Posterior vena cava (tissue), 2 donors: ENCODE results near the gene ADAD2. TPM values are rescaled to one million over a fixed set of nuclear protein-coding genes. Genes with fewer than 3 reads are reported as not detected.

Experiments used
- DNase-seq: peaks from one replicate; pipeline ENCODE4 v3.0.0-alpha.2; 2020; ENCODE audit warnings: low spot score
- intact Hi-C, 2 donors: fragments of 100-400 bp; cut with DNase I; formaldehyde crosslinking; loops; one replicate each; pipeline versions ENCODE4 v1.14.1 to v1.14.2; 2022 to 2023
- long read RNA-seq, 2 donors: library from polyadenylated mRNA; unstranded; transcript quantifications; one replicate each; pipeline ENCODE4 v2.0.0, GENCODE V29; 2020 to 2021
- total RNA-seq, 2 donors: library from RNA; stranded (reverse); fragmentation: NEBNext Ultra II Directional; extraction: Animal tissue kit (Norgen Biotek cat#: 25700); gene quantifications; one replicate each; pipeline ENCODE4 v1.2.1, GENCODE V29; 2021
- donor health status: DM: yes; HTN: yes; CAD: no.
- donor health status: DM: yes; HTN: yes; CAD: no.

The ADAD2 gene
- not detected for total RNA-seq
- long read RNA-seq, donor 1 = 0 reads
- long read RNA-seq, donor 2 = 0 reads

DNA sequence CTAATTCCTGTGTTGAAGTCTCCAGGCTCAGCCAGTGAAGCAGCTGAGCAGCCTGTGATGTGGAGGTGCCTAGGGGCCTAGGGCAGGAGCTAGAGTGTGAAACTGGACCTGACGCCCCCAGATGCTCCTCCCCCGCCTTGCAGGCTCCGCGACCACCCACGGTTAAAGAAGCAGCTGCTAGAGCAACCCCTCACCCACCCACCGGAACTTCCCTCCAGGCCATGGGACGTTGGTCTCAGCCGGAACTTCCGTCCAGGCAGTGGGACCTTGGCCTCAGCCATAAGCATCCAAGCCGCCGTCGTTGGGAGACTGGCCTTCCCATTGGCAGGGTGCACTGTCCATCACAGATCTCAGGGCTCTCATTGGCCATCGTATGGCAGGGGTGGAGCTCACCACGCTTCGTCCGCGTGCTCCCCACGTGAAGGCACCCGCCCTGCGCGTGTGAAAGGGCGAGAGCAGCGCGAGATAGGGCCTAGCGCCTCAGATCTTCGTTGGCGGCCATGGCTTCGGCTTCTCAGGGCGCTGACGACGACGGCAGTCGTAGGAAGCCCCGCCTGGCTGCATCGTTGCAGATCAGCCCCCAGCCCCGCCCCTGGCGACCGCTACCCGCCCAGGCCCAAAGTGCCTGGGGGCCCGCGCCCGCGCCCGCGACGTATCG lies at the start of gene ADAD2:
Gene ADAD2, plus strand, starts transcription at position 427 of the 658 bp plus-strand sequence. Its CDS starts 74 bp downstream, at position 501.
- no peak for DNase-seq
- intact Hi-C loops = no loop called here

DNA sequence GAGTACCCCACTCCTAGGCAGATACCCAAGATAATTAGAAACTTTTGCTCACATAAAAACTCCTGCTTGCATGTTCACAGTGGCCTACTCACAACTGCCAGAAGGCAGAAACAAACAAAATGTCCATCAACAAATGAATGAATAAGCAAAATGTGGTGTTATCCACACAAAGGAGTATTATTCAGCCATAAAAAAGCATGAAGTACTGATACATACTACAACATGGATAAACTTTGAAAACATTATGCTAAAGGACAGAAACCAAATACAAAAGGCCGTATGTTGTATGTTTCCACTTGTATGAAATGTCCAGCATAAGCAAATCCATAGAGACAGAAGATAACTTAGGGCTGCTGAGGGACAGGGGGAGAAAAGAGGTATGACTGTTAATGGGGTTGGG lies 47.9 kb upstream of the ADAD2 start:
- DNase-seq = no peak
- intact Hi-C loops = no loop called here

DNA sequence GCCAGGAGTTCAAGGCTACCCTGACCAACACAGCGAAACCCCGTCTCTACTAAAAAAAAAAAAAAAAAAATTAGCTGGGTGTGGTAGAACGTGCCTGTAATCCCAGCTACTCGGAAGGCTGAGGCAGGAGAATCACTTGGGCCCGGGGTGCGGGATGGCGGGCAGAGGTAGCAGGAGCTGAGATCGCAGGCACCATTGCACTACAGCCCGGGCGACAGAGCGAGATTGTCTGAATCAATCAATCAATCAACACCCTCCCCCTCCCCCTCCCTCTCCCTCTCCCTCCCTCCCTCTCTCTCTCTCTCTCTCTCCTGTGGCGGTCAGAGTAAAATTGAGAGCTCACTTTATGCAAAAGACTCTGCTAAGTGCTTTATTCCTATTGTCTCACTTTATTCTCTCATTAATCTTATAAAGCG lies 47.2 kb upstream of the ADAD2 start:
- DNase-seq = no peak
- intact Hi-C loops = no loop called here

DNA sequence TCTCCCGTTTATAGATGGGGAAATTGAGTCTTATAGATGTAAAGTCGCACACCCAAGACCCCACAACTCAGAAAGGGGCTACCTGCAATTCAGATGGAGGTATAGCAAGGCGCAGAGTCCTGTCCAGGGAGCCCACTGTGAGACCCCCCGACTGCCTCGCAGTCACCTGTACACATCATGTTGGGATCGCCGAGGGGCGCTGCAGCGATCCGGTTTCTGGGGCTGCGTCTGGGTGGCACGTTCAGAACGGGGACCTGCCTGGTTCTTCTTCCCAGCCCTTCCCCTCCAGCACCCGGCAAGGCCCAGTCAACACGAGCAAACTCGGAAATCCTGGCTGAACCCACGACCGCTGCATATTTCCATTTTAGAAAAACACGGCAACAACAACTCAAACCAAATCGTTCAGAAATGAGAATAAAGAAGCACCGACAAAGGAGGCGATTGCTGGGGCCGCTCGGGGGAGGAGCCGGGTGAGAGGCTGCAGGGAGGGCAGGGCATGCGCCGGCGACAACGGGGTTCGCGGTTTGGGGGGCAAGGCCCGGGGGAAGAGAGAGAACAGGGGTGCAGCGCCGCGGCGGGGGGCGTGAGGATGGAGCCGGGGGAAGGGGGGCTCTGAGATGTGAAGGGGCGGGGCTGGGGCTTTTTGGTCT lies 46.6 kb upstream of the ADAD2 start:
- intact Hi-C loops = no loop called here
- DNase-seq = peak; percentile 82

GRCh38 chr16:84144859-84145639 lies 45.9 kb upstream of the ADAD2 start, which contains the start of the genes DNAAF1 and HSDL1:
Gene DNAAF1, plus strand, starts transcription at chr16:84145308. Its CDS starts 133 bp downstream, at chr16:84145441.
Gene HSDL1, minus strand, starts transcription at chr16:84145177. Its CDS starts 13,856 bp downstream, at chr16:84131321.
- intact Hi-C loops = no loop called here
- DNase-seq = peak; percentile 97

DNA sequence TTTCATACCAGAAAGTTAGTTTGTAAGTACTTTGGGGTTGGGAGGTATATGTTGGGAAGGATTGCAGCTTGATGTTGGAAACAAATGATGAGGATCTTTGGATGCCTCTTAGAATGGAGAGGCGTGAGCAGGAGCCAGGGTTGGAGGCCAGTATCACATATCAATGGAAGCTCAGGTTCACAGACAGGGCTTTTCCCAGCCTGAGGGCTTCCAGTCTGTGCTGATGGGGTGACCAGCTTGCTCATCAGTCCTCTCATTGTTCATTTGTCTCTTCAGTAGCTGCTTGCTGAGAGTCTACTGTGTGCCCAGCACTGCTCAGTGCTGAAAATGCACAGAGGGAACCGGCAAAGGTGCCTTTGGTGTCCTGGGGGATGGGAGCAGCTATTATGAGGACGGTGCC lies 40.0 kb upstream of the ADAD2 start:
- intact Hi-C loops = no loop called here
- no peak for DNase-seq

DNA sequence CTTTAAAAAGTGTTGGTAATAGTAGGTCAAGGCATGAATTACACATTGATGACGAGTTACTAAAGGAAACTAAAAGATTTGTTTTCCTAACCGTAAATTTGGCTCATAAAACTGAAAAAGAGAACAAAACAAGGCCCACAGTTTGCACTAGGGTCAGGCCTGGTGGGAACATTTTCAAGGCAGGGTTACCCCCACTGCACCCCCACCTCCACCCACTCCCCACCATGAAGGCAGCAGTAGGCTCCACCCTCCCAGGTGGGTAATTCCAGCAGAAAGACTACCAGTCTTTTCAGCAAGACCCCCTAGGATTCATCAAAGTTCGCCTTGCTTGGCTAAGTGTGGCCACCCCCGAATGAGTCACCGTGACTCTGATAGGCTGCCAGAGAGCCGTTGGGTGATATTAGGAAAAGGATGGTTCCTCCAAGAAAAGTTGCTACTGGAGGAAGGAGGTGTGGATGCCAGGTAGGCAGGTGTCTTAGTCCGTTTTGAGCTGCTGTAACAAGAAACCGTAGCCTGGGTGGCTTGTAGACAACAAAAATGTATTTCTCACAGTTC lies 37.2 kb upstream of the ADAD2 start:
- intact Hi-C loops = no loop called here
- no peak for DNase-seq

DNA sequence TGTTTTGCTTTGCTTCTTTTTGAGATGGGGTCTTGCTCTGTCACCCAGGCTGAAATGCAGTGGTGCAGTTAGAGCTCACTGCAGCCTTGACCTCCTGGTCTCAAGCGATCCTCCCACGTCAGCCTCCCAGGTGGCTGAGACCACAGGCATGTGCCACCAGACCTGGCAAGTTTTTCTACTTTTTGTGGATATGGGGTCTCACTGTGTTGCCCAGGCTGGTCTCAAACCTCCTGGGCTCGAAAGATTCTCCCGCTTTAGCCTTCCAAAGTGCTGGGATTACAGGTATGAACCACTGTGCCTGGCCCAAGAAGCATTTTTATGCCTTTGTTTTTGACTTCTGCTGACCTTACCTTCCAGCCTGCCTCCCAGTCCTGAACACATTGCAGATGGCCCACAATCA lies 35.7 kb upstream of the ADAD2 start:
- intact Hi-C loops = no loop called here
- DNase-seq = no peak

DNA sequence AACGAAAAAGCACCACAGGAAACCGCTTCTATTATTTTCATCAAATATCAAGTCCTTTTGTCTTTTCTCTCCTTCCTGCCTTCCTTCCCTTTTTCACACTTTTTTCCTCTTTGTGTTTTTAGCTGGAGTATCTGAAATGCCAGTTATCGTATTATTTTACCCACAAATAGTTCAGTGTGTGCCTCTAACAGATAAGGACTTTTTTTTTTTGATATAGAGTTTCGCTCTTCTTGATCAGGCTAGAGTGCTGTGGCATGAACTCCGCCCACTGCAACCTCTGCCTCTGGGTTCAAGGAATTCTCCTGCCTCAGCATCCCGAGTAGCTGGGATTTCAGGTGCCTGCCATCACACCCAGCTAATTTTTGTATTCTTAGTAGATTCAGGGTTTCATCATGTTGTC lies 35.2 kb upstream of the ADAD2 start:
- intact Hi-C loops = no loop called here
- no peak for DNase-seq

- no peak for DNase-seq
- intact Hi-C loops = no loop called here
Observed at GRCh38 chr16:84156342-84156784, 34.6 kb upstream of the ADAD2 start.

DNA sequence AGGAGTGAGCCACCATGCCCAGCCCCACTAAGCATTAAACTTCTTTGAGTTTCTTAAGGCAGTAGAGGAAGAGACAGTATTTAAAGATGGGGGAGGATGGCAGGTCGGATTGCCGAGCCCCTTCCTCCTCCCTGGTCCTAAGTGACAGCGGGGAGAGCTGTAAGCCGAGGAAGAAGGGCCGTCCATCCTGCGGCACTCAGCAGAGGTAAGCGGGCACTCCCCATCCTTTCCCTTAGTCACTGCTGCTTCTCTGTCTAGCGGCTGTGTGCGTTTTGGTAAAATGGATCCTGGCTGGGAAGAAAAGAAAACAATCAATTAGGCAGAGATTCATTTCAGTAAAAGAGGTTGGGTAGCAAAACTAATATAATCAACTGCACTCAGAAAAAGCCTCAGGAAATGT lies 31.9 kb upstream of the ADAD2 start:
- DNase-seq = no peak

DNA sequence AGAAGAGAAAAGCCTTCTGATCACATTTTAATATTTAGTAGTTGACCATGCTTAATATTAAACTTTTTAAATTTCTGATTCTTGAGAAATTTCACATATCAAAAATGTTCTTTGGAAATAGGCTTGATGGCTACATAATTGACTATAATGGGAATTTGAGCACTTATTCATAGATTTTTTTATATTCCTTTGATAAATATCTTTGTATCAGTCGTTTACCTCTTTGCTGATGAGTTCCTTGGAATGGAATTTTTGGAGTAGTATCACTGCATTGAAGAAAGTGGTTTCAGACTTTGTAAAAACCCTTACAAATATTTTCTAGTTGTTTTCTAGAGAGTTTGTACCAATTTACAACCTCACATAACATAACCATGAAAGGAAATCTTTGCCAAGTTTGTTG lies 31.2 kb upstream of the ADAD2 start:
- intact Hi-C loops = no loop called here
- no peak for DNase-seq

More for the DNA sequence above, 31.9 kb upstream of the ADAD2 start:
- intact Hi-C loops = no loop called here

- peak; percentile 48 for DNase-seq
- intact Hi-C loops = no loop called here
Observed at GRCh38 chr16:84161037-84161436, 29.9 kb upstream of the ADAD2 start.

DNA sequence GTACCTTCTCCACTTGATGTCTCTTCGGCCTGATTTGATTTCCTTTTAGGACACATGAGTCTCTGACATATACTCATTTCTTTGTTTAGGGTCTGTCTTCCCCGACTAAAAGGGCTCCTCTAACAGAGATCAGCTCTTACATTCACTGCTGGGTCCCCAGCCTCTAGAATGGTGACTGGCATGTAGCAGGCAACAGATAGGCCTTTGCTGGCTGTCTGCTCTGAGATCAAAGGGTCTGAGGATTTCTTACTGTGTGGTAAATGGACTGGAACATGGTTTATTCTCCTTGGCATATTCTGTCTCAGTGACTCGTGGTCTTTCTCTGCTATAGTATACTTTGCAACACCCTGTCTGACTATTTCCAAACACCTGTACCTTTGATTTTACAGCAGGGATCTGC lies 29.2 kb upstream of the ADAD2 start:
- intact Hi-C loops = no loop called here
- no peak for DNase-seq

- DNase-seq = peak; percentile 71
- intact Hi-C loops = no loop called here
Observed at GRCh38 chr16:84165746-84166145, 25.2 kb upstream of the ADAD2 start.

DNA sequence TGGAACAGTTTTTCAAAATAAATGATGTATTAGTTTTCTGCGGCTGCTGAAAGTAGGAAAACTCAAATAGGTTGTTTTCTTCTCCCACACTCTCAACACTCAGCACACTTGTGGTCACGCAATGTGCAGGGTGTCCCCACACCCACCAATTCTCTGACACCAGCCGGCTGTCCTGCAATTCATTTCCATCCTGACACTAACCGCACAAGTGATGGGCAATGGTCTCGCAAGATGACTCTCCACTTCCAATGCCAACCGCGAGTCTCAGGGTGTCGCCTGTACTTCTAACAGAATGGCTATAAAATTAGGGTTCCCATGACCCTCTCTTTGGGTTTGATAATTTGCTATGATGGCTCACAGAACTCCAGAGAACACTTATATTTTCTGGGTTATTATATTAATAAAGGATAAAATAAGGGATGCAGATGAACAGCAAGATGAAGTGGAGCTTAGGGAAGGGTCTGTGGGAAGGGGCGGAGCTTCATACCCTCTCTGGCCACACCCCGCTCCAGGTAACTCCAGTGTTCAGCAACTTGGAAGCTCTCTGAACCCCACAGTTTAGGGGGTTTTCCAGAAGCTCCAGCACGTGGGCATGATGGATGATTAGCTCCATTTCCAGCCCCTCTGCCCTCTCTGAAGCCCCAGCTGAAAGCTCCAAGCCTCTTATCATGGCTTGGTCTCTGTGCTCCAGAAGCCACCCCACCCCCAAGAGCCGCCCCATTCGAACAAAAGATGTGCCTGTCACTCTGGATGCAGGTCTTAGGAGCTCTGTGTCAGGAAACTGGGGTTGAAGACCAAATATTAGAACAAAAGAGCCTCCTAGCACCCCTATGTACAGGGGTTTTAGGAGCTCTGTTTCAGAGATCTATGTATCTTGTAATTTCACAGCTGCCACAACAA lies 23.9 kb upstream of the ADAD2 start:
- peak; percentile 35 for DNase-seq

GRCh38 chr16:84169765-84170310 lies 21.1 kb upstream of the ADAD2 start:
- intact Hi-C loops = loop anchor here in 1 of 2 donors (10.0 kb wide), 1 partner anchor 85 kb away; no protein-coding TSS in a partner anchor
- DNase-seq = no peak

More for the DNA sequence above, 23.9 kb upstream of the ADAD2 start:
- intact Hi-C loops = no loop called here

DNA sequence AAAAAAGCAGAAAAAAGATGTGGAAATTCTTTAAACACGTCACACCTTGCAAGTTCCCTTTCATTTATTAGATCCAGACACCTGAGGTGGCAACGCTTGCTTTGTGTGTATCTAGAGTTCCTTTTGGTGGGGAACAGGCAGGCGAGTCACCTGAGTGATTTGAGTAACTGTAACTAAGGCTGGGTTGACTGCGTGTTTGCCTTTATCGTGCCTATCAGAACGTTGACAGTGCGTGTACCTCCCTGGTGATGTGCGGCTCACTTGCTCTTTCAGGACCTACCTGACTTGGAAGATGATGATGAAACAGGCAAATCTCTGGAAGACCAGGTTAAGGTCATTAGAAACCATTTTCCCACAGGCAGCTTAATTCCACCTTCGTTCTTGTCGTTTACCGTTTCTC lies 16.6 kb upstream of the ADAD2 start:
- intact Hi-C loops = loop anchor here in 1 of 2 donors (10.0 kb wide), 1 partner anchor 90 kb away; no protein-coding TSS in a partner anchor
- no peak for DNase-seq
